ENCODE measurements around the gene PRKAG2.

PRKAG2 gene

GRCh38 chr7:151621961-151622360, 255.0 kb downstream of the PRKAG2 start:
- DNase-seq (ENCODE audit: insufficient read length, low spot score) (no peak), FAIRE-seq (no peak)
- TF ChIP-seq CTCF (IDR thresholded peaks at IDR 0.05; ENCODE audit: insufficient read depth, missing control alignments) = no peak

- FAIRE-seq (no peak), DNase-seq (ENCODE audit: insufficient read length, low spot score) (no peak)
- no peak for TF ChIP-seq CTCF (IDR thresholded peaks at IDR 0.05; ENCODE audit: insufficient read depth, missing control alignments)
Observed at GRCh38 chr7:151616443-151617213, 260.3 kb downstream of the PRKAG2 start.

- no peak for DNase-seq (ENCODE audit: insufficient read length, low spot score)
- no peak for FAIRE-seq
- TF ChIP-seq CTCF (IDR thresholded peaks at IDR 0.05; ENCODE audit: insufficient read depth, missing control alignments) = no peak
Observed at GRCh38 chr7:151615784-151616183, 261.1 kb downstream of the PRKAG2 start.

- no peak for DNase-seq (ENCODE audit: insufficient read length, low spot score)
- no peak for TF ChIP-seq CTCF (IDR thresholded peaks at IDR 0.05; ENCODE audit: insufficient read depth, missing control alignments)
- FAIRE-seq = no peak
Observed at GRCh38 chr7:151615058-151615457, 261.9 kb downstream of the PRKAG2 start.

GRCh38 chr7:151614019-151614418, 262.9 kb downstream of the PRKAG2 start:
- FAIRE-seq (no peak), DNase-seq (ENCODE audit: insufficient read length, low spot score) (no peak)
- TF ChIP-seq CTCF (IDR thresholded peaks at IDR 0.05; ENCODE audit: insufficient read depth, missing control alignments) = no peak

- DNase-seq (ENCODE audit: insufficient read length, low spot score) (no peak), FAIRE-seq (no peak)
- no peak for TF ChIP-seq CTCF (IDR thresholded peaks at IDR 0.05; ENCODE audit: insufficient read depth, missing control alignments)
Observed at GRCh38 chr7:151611878-151612277, 265.0 kb downstream of the PRKAG2 start.

- DNase-seq (ENCODE audit: insufficient read length, low spot score) (no peak), FAIRE-seq (no peak)
- no peak for TF ChIP-seq CTCF (IDR thresholded peaks at IDR 0.05; ENCODE audit: insufficient read depth, missing control alignments)
Observed at GRCh38 chr7:151611041-151611440, 265.9 kb downstream of the PRKAG2 start.

All from D721Med (cell line).